T47D (cell line): ENCODE measurements around the gene PSMA7.
"Not testable (repeated sequence)": the region's sequence is repeated elsewhere in the genome, so short reads cannot be mapped to it uniquely, and the experiment has no call there.

Source experiments
- DNase-seq, 2 experiments: peaks; one replicate each; pipeline versions ENCODE4 v3.0.0 to v3.0.0-alpha.2; 2011 to 2012; ENCODE audit warnings: low read depth in 1 of 2, low spot score in 1 of 2
- JUND ChIP-seq: IDR thresholded peaks from 2 replicates; pipeline ENCODE4 v1.6.1; 2012; ENCODE audit warnings: low read depth
- in situ Hi-C: cut with HindIII; loops from 2 replicates; pipeline ENCODE4 v1.10.0; 2016; ENCODE audit warnings: low sequenced_read_pairs, low pct_unique_long_range_greater_than_20kb

Gene PSMA7

GRCh38 chr20:62116558-62117361, 26.4 kb downstream of the PSMA7 start:
- no peak for DNase-seq
- in situ Hi-C loops: no loop called here
- no peak for TF ChIP-seq JUND

- DNase-seq, in situ Hi-C loops: not testable (repeated sequence)
Observed at GRCh38 chr20:62115800-62116407, 27.3 kb downstream of the PSMA7 start.

- DNase-seq: no peak
- in situ Hi-C loops: no loop called here
- no peak for TF ChIP-seq JUND
Observed at GRCh38 chr20:62114894-62115293, 28.3 kb downstream of the PSMA7 start.

GRCh38 chr20:62112368-62112767, 30.8 kb downstream of the PSMA7 start:
- in situ Hi-C loops: no loop called here
- no peak for TF ChIP-seq JUND
- no peak for DNase-seq

- DNase-seq: no peak
- TF ChIP-seq JUND: no peak
- in situ Hi-C loops: no loop called here
Observed at GRCh38 chr20:62111148-62111547, 32.0 kb downstream of the PSMA7 start.

- no peak for DNase-seq
- TF ChIP-seq JUND: no peak
- in situ Hi-C loops: no loop called here
Observed at GRCh38 chr20:62105592-62105991, 37.6 kb downstream of the PSMA7 start.

GRCh38 chr20:62104791-62105345, 38.3 kb downstream of the PSMA7 start:
- DNase-seq: peak in 1 of 2 experiments; percentile 46
- no peak for TF ChIP-seq JUND
- in situ Hi-C loops: no loop called here

- no peak for DNase-seq
- in situ Hi-C loops: no loop called here
- no peak for TF ChIP-seq JUND
Observed at GRCh38 chr20:62104234-62104789, 38.9 kb downstream of the PSMA7 start.

GRCh38 chr20:62103508-62104233, 39.5 kb downstream of the PSMA7 start:
- in situ Hi-C loops: no loop called here
- DNase-seq: no peak
- TF ChIP-seq JUND: no peak

GRCh38 chr20:62101078-62101477, 42.1 kb downstream of the PSMA7 start:
- TF ChIP-seq JUND: no peak
- in situ Hi-C loops: no loop called here
- DNase-seq: no peak

GRCh38 chr20:62097881-62098407, 45.2 kb downstream of the PSMA7 start:
- no peak for TF ChIP-seq JUND
- no peak for DNase-seq
- in situ Hi-C loops: no loop called here

GRCh38 chr20:62096421-62097380, 46.5 kb downstream of the PSMA7 start:
- TF ChIP-seq JUND: no peak
- DNase-seq: no peak
- in situ Hi-C loops: no loop called here
